Subcutaneous abdominal adipose tissue (tissue), 5 donors: ENCODE results near the gene SOBP.

Source experiments
- H3K27ac ChIP-seq: one replicate; pipeline ENCODE4 v1.7.0; 2013; ENCODE audit warnings: low read depth, mild to moderate bottlenecking, inconsistent platforms, low read length, moderate library complexity
- H3K27me3 ChIP-seq, 5 donors: one replicate each; pipeline ENCODE4 v1.7.0; 2013; ENCODE audit warnings: low read length in 5 of 5, inconsistent platforms in 1 of 5; ENCODE audit not compliant: control insufficient read depth in 5 of 5, insufficient read depth in 4 of 5
- H3K36me3 ChIP-seq, 5 donors: one replicate each; pipeline ENCODE4 v1.7.0; 2013; ENCODE audit warnings: low read length in 5 of 5; ENCODE audit not compliant: control insufficient read depth in 5 of 5, insufficient read depth in 5 of 5
- H3K4me1 ChIP-seq, 5 donors: one replicate each; pipeline ENCODE4 v1.7.0; 2013; ENCODE audit warnings: low read length in 5 of 5, mild to moderate bottlenecking in 3 of 5, moderate library complexity in 1 of 5; ENCODE audit not compliant: control insufficient read depth in 5 of 5, insufficient read depth in 5 of 5
- H3K4me3 ChIP-seq, 5 donors: one replicate each; pipeline ENCODE4 v1.7.0; 2013; ENCODE audit warnings: low read length in 5 of 5, low read depth in 1 of 5
- H3K9ac ChIP-seq, 5 donors: one replicate each; pipeline ENCODE4 v1.7.0; 2013; ENCODE audit warnings: low read length in 5 of 5, mild to moderate bottlenecking in 4 of 5, moderate library complexity in 3 of 5
- H3K9me3 ChIP-seq, 5 donors: one replicate each; pipeline ENCODE4 v1.7.0; 2013; ENCODE audit warnings: low read length in 5 of 5; ENCODE audit not compliant: control insufficient read depth in 5 of 5
- donor health status: healthy.
- donor health status: healthy.
- donor health status: healthy.
- donor health status: healthy.
- donor health status: healthy.

Gene SOBP

DNA sequence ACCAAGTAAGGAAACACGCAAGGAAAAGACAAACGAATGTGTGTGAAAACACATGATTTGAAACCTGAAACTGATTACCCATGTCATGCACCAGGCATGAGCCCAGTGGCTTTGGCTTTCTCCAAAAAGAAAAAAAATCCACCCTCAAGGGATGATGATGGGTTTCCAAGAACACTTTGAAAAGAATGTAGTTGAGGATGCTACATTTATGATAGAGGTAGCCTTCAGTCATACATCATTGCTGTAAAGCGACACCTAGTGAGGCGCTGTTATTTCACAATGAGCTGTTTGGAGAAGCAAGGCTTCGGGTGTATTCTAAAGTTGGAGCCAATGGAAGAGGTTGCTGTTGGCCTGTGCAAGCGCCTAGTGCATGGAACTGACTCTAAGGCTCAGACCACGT is 209.3 kb downstream of the SOBP start:
- no peak overlapping the region for H3K9ac ChIP-seq
- no peak overlapping the region for H3K4me3 ChIP-seq
- peaks cover 0 to 2% (median 0%) of the 10 kb centered on the region in 5 donors for H3K9me3 ChIP-seq
- H3K27ac ChIP-seq = no peak overlapping the region
- no peaks in the 10 kb centered on the region for H3K4me1 ChIP-seq
- H3K27me3 ChIP-seq = peaks cover 0 to 8% (median 2%) of the 10 kb centered on the region in 5 donors
- no peaks in the 10 kb centered on the region for H3K36me3 ChIP-seq

DNA sequence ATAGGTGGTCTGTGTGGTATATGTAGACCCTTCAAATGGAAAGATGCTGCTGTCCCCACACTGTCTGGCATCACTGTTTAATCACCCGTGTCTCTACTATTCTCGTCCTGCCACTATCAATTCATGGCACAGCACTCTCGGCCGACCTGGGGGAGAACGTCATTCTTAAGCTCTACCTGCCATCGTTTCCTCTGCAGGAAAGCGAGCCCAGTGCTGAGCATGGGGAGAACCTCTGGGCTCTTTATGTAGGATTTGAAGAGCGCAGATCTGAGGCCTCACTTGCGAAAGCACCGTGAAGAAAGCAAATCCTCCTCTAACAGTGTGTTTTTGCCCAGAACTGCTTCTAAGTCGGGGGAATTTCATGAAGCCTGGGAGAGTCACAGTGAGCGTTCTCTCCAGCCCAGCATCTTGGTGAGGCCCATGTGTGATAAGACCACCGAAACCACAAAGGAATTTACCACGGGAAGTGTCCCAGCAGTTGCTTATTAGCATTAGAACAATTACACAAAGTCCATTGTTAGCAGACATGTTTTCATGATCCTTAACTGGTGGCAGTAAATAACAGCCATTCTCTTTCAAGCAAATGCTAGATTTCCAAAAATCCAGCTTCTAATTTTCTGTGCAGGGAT is 209.9 kb downstream of the SOBP start:
- Histone ChIP-seq H3K36me3 (no peaks in the 10 kb centered on the region), H3K9ac (no peak overlapping the region), H3K27me3 (peaks cover 0 to 8% (median 2%) of the 10 kb centered on the region in 5 donors), H3K27ac (no peak overlapping the region), H3K9me3 (no peaks in the 10 kb centered on the region), H3K4me1 (peaks cover 0 to 4% (median 0%) of the 10 kb centered on the region in 5 donors), H3K4me3 (no peak overlapping the region)

DNA sequence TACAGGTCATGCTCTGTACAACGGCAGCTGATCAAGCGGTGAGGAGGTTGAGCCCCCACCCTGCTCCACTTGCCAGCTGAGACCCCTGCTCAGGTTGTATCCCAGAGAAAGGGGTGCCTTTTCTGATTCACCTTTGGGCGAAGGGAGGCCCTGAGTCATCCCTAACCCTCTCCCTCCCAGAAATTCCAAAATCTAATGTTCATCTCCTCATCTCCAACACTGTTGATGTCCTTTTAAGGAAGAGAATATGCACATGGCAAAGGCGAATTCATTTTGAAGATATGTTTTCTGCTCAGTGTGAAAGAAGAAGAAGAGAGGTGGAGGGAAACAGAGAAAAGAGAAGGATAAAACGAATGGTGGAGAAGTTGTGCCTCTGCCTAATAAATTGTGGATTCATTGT is 213.7 kb downstream of the SOBP start:
- Histone ChIP-seq H3K9ac (no peak overlapping the region), H3K4me1 (peaks cover 0 to 4% (median 0%) of the 10 kb centered on the region in 5 donors)

DNA sequence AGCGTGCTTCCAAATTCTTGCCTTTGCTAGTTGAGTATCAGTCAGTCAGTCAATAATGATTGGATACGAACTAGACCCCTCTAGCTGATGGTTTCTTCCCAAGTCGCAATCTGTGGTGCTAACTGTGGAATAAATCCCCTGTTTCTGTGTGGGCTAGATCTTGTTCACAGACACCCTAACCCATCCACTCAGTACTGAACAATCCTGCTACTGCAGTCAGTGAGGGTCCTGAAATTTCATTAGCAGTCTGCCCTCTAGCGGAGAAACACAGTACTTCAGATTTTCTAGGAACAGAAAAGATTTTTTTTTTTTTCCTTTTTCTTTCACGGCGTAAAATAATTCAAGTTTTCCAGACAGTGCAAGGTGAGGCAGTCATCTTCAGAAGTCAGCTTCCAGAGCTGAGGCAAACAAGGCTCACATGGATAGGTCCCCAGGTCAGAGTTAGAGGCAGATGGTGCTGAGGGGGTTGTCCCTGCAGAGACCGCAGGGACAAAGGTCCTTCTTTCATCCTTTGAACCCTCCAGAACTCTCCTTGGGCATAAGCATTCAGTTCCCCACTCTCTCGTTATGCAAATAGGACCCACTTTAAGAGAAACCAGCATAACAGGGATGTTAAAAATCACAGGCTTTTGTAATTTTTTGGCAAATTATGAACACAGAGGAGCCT is 214.6 kb downstream of the SOBP start:
- Histone ChIP-seq H3K9ac (no peak overlapping the region), H3K27ac (no peak overlapping the region), H3K36me3 (no peaks in the 10 kb centered on the region), H3K27me3 (peaks cover 0 to 11% (median 3%) of the 10 kb centered on the region in 5 donors), H3K9me3 (no peaks in the 10 kb centered on the region), H3K4me1 (peaks cover 0 to 4% (median 0%) of the 10 kb centered on the region in 5 donors), H3K4me3 (peak overlapping the region in 2 of 5 donors; percentile 39 to 45)

More for the DNA sequence above, 213.7 kb downstream of the SOBP start:
- Histone ChIP-seq H3K4me3 (no peak overlapping the region), H3K27me3 (peaks cover 0 to 8% (median 3%) of the 10 kb centered on the region in 5 donors), H3K9me3 (no peaks in the 10 kb centered on the region), H3K36me3 (no peaks in the 10 kb centered on the region), H3K27ac (no peak overlapping the region)

DNA sequence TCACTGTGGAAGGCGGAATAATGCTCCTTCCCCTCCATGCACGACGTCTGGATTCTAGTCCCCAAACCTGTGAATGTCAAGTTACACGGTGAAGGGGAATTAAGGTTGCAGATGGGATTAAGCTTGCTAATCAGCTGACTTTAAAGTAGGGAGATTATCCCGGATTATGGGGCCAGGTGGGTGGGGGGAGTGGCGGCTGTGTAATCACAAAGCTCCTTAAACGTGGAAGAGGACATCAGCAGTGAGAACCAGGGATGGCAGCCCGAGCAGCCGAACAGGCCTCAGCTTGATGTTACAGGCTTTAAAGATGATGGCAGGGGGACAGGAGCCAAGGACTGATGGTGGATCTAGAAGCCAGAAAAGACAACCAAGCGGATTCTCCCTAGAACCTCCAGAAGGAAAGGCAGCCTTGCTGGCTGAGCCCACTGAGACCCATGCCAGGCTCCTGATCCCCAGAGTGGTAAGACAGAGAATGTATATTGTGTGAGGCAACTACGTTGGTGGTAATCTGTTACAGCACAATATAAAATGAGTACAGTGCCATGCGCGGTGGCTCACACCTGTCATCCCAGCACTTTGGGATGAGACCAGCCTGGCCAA is 216.7 kb downstream of the SOBP start:
- H3K27ac ChIP-seq = no peak overlapping the region
- peaks cover 0 to 9% (median 0%) of the 10 kb centered on the region in 5 donors for H3K4me1 ChIP-seq
- no peaks in the 10 kb centered on the region for H3K9me3 ChIP-seq
- H3K36me3 ChIP-seq = no peaks in the 10 kb centered on the region
- H3K4me3 ChIP-seq = no peak overlapping the region
- no peak overlapping the region for H3K9ac ChIP-seq
- peaks cover 0 to 7% (median 3%) of the 10 kb centered on the region in 5 donors for H3K27me3 ChIP-seq

DNA sequence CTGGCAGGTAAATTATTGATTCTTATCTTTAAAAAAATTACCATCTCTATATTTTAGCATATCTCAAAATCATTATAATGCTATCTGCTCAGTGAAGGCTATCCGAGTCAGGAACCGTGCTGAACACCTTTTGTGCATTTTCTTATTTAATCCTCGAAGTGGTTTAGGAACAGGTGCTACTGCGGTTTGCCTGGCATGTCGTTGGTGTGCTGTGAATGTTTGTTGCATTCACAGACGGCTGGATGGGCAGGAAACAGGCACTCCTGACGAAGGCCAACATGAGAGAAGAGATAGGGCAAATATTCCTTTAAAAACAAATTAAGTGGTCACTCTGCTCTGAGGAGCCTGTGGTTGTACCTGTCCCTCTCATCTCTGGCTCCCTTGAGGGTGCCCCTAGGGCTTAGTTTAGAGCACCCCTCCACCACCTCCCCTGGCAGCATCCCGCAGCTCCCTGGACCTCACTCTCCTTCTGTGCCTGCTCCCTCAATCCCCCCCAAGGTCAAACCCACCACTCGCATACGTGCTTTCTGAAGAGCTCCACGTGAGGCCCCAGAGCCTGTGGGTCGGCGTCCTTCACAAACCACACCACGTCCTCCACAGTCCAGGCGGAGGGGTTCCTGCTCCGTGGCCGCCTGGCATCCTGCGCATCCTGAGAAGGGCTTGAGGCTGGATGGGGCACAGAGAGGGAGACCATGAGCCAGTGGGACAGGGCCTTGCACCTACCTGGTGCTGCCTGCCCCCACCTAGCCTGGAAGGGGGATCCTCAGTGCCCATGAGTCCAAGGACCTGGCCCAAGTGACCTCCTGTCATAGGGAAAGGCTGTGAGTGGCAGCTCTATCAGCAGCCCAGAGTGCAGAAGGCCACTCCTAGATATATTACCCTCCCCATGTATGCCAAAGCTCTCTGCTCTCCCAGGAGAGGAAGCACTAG is 217.7 kb downstream of the SOBP start:
- Histone ChIP-seq H3K4me3 (no peak overlapping the region), H3K9me3 (no peaks in the 10 kb centered on the region), H3K4me1 (peaks cover 0 to 19% (median 4%) of the 10 kb centered on the region in 5 donors), H3K27me3 (peaks cover 0 to 7% (median 4%) of the 10 kb centered on the region in 5 donors), H3K27ac (no peak overlapping the region), H3K36me3 (no peaks in the 10 kb centered on the region), H3K9ac (no peak overlapping the region)

DNA sequence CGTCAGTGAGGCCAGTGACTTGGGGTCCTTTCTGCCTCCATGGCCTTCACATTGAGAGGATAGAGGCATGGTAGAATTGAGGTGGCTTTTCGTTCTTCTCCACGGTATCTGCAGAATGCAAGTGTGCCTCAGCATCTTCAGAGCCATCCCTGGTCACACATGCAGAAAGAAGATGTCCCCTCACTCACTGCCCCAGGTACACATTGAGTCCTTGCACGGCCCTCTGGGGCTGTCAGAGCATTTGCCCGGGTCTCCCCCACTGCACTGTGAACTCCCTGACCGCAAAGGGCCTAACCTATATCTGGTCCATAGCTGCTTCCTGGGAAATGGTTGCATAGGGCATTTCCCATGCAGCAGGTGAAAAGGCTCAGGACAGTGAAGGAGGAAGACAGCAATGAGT is 218.5 kb downstream of the SOBP start:
- Histone ChIP-seq H3K4me1 (peaks cover 0 to 27% (median 13%) of the 10 kb centered on the region in 5 donors), H3K9me3 (no peaks in the 10 kb centered on the region), H3K36me3 (no peaks in the 10 kb centered on the region), H3K4me3 (no peak overlapping the region), H3K27ac (no peak overlapping the region), H3K27me3 (peaks cover 0 to 11% (median 8%) of the 10 kb centered on the region in 5 donors), H3K9ac (no peak overlapping the region)

DNA sequence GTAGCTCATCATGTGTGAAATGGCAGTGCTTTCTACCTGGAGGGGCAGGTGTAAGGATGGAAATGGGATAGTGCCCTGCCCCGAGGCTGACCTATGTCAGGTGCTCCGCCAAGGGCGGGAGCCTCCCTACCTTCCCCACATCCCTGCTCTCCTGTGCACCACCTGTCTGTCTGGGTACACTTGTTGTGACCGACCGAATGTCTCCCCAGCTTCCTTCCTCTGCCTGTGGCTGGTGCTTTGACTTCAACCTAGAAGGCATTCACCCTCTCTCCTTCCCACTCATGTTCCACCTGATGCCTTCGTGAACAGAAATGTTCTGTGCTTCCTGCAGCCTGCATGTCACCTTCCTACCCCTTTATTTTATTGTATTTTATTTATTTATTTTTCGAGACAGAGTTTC is 219.4 kb downstream of the SOBP start:
- no peaks in the 10 kb centered on the region for H3K36me3 ChIP-seq
- H3K9me3 ChIP-seq = no peaks in the 10 kb centered on the region
- H3K4me3 ChIP-seq = no peak overlapping the region
- H3K4me1 ChIP-seq = peaks cover 0 to 29% (median 13%) of the 10 kb centered on the region in 5 donors
- H3K9ac ChIP-seq = no peak overlapping the region
- H3K27me3 ChIP-seq = peaks cover 0 to 19% (median 8%) of the 10 kb centered on the region in 5 donors
- H3K27ac ChIP-seq = no peak overlapping the region
